B cell (primary cell): ENCODE measurements around the gene KPRP. TPM values are rescaled to one million over a fixed set of nuclear protein-coding genes. Genes with fewer than 3 reads are reported as not detected.

Experiments used
- ATAC-seq: fragments of 200-7000 bp; cut with Tn5 transposase; one replicate; pipeline ENCODE4 v1.10.0; 2021; ENCODE audit warnings: low read depth, mild to moderate bottlenecking, moderate number of reproducible peaks, moderate library complexity
- CTCF ChIA-PET: fragments of 350-600 bp; sonication (Branson Sonifier 250); formaldehyde crosslinking; loops from one replicate; lab custom pipeline; 2021; ENCODE audit warnings: antibody characterized with exemption, inconsistent platforms; lab: Charles Lee
- POLR2A ChIA-PET: fragments of 350-600 bp; sonication (Branson Sonifier 250); formaldehyde crosslinking; loops from one replicate; lab custom pipeline; 2021; ENCODE audit warnings: antibody characterized with exemption; lab: Charles Lee
- DNase-seq: peaks from one replicate; pipeline ENCODE4 v3.0.0; 2013
- H2AFZ ChIP-seq: 2 replicates; pipeline ENCODE4 v1.6.1; 2012; ENCODE audit warnings: mild to moderate bottlenecking, low read depth, low read length; ENCODE audit not compliant: insufficient read depth, poor library complexity, severe bottlenecking
- H3K27ac ChIP-seq, 2 donors: 1 replicate in 1 of 2; 2 replicates in 1 of 2; pipeline ENCODE4 v1.5.1; 2012 to 2013; ENCODE audit warnings: low read length in 2 of 2, mild to moderate bottlenecking in 2 of 2, moderate library complexity in 1 of 2
- H3K27me3 ChIP-seq, 4 experiments: fragments of 200-600 bp in 1 of 4; sonication (generic) in 1 of 4; replicated peaks in 1 of 4; 1 replicate in 2 of 4; 2 replicates in 2 of 4; pipeline versions ENCODE4 v1.6.1 to v1.7.0; 2013 to 2016; ENCODE audit warnings: low read length in 3 of 4, mild to moderate bottlenecking in 2 of 4, mixed read lengths in 1 of 4, moderate library complexity in 1 of 4; ENCODE audit not compliant: insufficient read depth in 4 of 4, control insufficient read depth in 3 of 4; ENCODE audit errors: control extremely low read depth in 1 of 4
- H3K36me3 ChIP-seq, 2 experiments: replicated peaks in 1 of 2; 1 replicate in 1 of 2; 2 replicates in 1 of 2; pipeline versions ENCODE4 v1.6.1 to v1.7.1; 2013; ENCODE audit warnings: low read length in 1 of 2; ENCODE audit not compliant: insufficient read depth in 2 of 2, control insufficient read depth in 1 of 2; ENCODE audit errors: control extremely low read depth in 1 of 2, extremely low read depth in 1 of 2
- H3K4me1 ChIP-seq, 2 donors: fragments of 200-600 bp in 1 of 2; sonication (generic) in 1 of 2; 1 replicate in 1 of 2; 2 replicates in 1 of 2; pipeline versions ENCODE4 v1.5.1 to v1.6.1; 2013 to 2017; ENCODE audit warnings: low read length in 2 of 2; ENCODE audit not compliant: control insufficient read depth in 2 of 2, insufficient read depth in 2 of 2
- H3K4me2 ChIP-seq: replicated peaks from 2 replicates; pipeline ENCODE3; 2012; ENCODE audit warnings: mild to moderate bottlenecking, low read depth, low read length; ENCODE audit not compliant: poor library complexity, severe bottlenecking
- H3K4me3 ChIP-seq, 5 experiments: fragments of 200-600 bp in 1 of 5; sonication (generic) in 1 of 5; 1 replicate in 3 of 5; 2 replicates in 2 of 5; pipeline versions ENCODE4 v1.5.1 to v1.7.0; 2011 to 2016; ENCODE audit warnings: low read length in 4 of 5, mild to moderate bottlenecking in 4 of 5, low read depth in 2 of 5, control low read depth in 1 of 5, moderate library complexity in 1 of 5; ENCODE audit not compliant: insufficient read depth in 1 of 5; ENCODE audit errors: control extremely low read depth in 1 of 5, extremely low read depth in 1 of 5
- H3K79me2 ChIP-seq: fragments of 200-600 bp; sonication (generic); one replicate; pipeline ENCODE4 v1.6.0; 2016; ENCODE audit warnings: low read length; ENCODE audit not compliant: control insufficient read depth, insufficient read depth
- H3K9ac ChIP-seq: fragments of 200-600 bp; sonication (generic); 2 replicates; pipeline ENCODE4 v1.6.1; 2017; ENCODE audit warnings: mild to moderate bottlenecking, low read length, moderate library complexity
- H3K9me3 ChIP-seq, 3 donors: one replicate each; pipeline versions ENCODE4 v1.6.1 to v1.7.1; 2013; ENCODE audit warnings: low read length in 2 of 3; ENCODE audit not compliant: control insufficient read depth in 2 of 3, insufficient read depth in 1 of 3; ENCODE audit errors: control extremely low read depth in 1 of 3
- H4K20me1 ChIP-seq: 2 replicates; pipeline ENCODE4 v1.6.0; 2012; ENCODE audit warnings: mild to moderate bottlenecking, low read length; ENCODE audit not compliant: insufficient read depth, control insufficient read depth, poor library complexity, severe bottlenecking
- H3K27ac Mint-ChIP-seq: one replicate; pipeline ENCODE4 v1.8.0; 2021; ENCODE audit warnings: mixed read lengths
- H3K27me3 Mint-ChIP-seq: one replicate; pipeline ENCODE4 v1.8.0; 2021; ENCODE audit warnings: mixed read lengths
- H3K4me1 Mint-ChIP-seq: one replicate; pipeline ENCODE4 v1.8.0; 2021; ENCODE audit warnings: mixed read lengths
- H3K4me3 Mint-ChIP-seq: one replicate; pipeline ENCODE4 v1.8.0; 2021; ENCODE audit warnings: mixed read lengths
- H3K9me3 Mint-ChIP-seq: one replicate; pipeline ENCODE4 v1.8.0; 2022; ENCODE audit warnings: mixed read lengths; ENCODE audit not compliant: insufficient read depth
- EZH2 ChIP-seq: IDR thresholded peaks from 2 replicates; pipeline ENCODE4 v1.6.1; 2012; ENCODE audit warnings: borderline replicate concordance, low read depth, mild to moderate bottlenecking, moderate library complexity, low read length; ENCODE audit not compliant: insufficient read depth, poor library complexity, severe bottlenecking
- WGBS: methylation state at CpG from one replicate; pipeline ENCODE4 v1.1.5; 2013; ENCODE audit warnings: missing lambda C conversion rate; ENCODE audit not compliant: insufficient coverage; 5-methylcytosine and 5-hydroxymethylcytosine counted together
- intact Hi-C: fragments of 100-400 bp; cut with micrococcal nuclease; formaldehyde crosslinking; loops from one replicate; pipeline ENCODE4 v1.10.0; 2022
- polyA plus RNA-seq: library from polyadenylated mRNA; depleted of rRNA; stranded (reverse); fragments of >200 nt; gene quantifications from 2 replicates; pipeline ENCODE4 v1.2.3, GENCODE V29; 2012
- total RNA-seq, 2 donors: library from RNA; stranded (reverse); fragments of 120-200 nt in 1 of 2; gene quantifications; 1 replicate in 1 of 2; 2 replicates in 1 of 2; pipeline versions ENCODE4 v1.2.3 to v1.2.4, GENCODE V29; 2013 to 2022
- TF ChIP-seq, protein P1 (sequence below): fragments of 200-600 bp; IDR thresholded peaks from one replicate; pipeline ENCODE4 v1.8.0; 2022; ENCODE audit warnings: antibody characterized with exemption, mild to moderate bottlenecking

The KPRP gene
- total and polyA plus RNA-seq, 2 donors (not counting 1 experiment from before 2014, with no cell fraction given): not detected

DNA sequence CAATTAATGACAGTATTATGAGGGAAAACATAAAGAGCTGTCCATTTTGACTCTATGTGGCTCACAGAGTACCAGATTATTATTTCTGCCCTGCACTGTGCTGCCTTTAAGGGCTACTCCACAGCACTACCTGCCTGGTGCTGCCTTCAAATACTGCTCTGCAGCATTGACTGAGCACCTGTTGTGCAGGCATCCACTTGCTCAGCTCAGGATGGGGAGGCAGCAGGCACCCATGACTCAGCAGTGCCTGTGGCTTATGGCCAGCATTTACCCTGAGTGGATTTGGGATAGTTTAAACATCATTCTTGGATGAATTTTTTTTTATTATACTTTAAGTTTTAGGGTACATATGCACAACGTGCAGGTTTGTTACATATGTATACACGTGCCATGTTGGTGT, 953 bp upstream of the KPRP start:
- no peak for DNase-seq
- peaks cover 25% of the 10 kb centered on the region for H3K27me3 Mint-ChIP-seq
- no peaks in the 10 kb centered on the region for H4K20me1 ChIP-seq
- H3K4me1 Mint-ChIP-seq: no peaks in the 10 kb centered on the region
- H3K36me3 ChIP-seq: no peaks in the 10 kb centered on the region
- H3K79me2 ChIP-seq: no peaks in the 10 kb centered on the region
- H3K9me3 ChIP-seq: peaks cover 0 to 6% (median 0%) of the 10 kb centered on the region in 3 donors
- H3K4me3 Mint-ChIP-seq: no peak overlapping the region
- intact Hi-C loops: no loop called here
- CTCF ChIA-PET: no interaction called here
- no peak overlapping the region for H3K4me3 ChIP-seq
- H3K4me1 ChIP-seq: no peaks in the 10 kb centered on the region
- no CpG with 5 or more reads among the region's 2 CpGs for WGBS
- no peak overlapping the region for H3K4me2 ChIP-seq
- no peaks in the 10 kb centered on the region for H3K9me3 Mint-ChIP-seq
- no peak overlapping the region for H2AFZ ChIP-seq
- H3K27me3 ChIP-seq: no peaks in the 10 kb centered on the region
- no peak overlapping the region for H3K27ac Mint-ChIP-seq
- no peak overlapping the region for H3K27ac ChIP-seq
- ATAC-seq: no peak
- POLR2A ChIA-PET: no interaction called here
- no peak overlapping the region for H3K9ac ChIP-seq
- TF ChIP-seq, protein P1, sequence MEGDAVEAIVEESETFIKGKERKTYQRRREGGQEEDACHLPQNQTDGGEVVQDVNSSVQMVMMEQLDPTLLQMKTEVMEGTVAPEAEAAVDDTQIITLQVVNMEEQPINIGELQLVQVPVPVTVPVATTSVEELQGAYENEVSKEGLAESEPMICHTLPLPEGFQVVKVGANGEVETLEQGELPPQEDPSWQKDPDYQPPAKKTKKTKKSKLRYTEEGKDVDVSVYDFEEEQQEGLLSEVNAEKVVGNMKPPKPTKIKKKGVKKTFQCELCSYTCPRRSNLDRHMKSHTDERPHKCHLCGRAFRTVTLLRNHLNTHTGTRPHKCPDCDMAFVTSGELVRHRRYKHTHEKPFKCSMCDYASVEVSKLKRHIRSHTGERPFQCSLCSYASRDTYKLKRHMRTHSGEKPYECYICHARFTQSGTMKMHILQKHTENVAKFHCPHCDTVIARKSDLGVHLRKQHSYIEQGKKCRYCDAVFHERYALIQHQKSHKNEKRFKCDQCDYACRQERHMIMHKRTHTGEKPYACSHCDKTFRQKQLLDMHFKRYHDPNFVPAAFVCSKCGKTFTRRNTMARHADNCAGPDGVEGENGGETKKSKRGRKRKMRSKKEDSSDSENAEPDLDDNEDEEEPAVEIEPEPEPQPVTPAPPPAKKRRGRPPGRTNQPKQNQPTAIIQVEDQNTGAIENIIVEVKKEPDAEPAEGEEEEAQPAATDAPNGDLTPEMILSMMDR: no peak
- no peak for TF ChIP-seq EZH2

DNA sequence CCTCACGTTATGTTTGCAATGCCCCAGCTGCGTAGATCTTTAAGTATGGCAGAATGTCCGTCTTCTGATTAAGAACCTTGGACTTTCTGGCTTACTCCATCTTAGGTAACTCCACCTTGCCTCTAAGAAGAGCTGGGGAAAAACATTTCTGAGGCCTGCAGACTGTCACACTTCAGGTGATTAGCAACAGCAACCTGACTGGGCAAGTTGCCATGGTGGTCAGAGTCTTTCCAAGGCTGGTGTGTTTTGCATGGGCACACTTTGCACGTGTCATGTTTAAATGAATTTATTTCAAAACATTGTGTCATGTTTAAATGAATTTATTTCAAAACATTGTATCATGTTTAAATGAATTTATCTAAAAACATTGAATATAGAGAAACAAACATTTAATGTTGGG, 811 bp downstream of the KPRP start:
- ATAC-seq: no peak
- intact Hi-C loops: no loop called here
- Histone ChIP-seq H3K4me3 (no peak overlapping the region), H4K20me1 (no peaks in the 10 kb centered on the region), H3K9ac (no peak overlapping the region), H3K27me3 (no peaks in the 10 kb centered on the region), H2AFZ (no peak overlapping the region), H3K79me2 (no peaks in the 10 kb centered on the region), H3K4me1 (no peaks in the 10 kb centered on the region), H3K27ac (no peak overlapping the region), H3K36me3 (no peaks in the 10 kb centered on the region), H3K4me2 (no peak overlapping the region), H3K9me3 (peaks cover 0 to 6% (median 0%) of the 10 kb centered on the region in 3 donors)
- Mint-ChIP-seq H3K27me3 (peaks cover 15% of the 10 kb centered on the region), H3K27ac (no peak overlapping the region), H3K9me3 (no peaks in the 10 kb centered on the region), H3K4me3 (no peak overlapping the region), H3K4me1 (no peaks in the 10 kb centered on the region)
- ChIA-PET POLR2A (no interaction called here), CTCF (no interaction called here)
- 89% methylated on average over 3 of the region's 4 CpGs for WGBS
- no peak for DNase-seq
- TF ChIP-seq, protein P1: no peak
- TF ChIP-seq EZH2: no peak
